Stimulated activated CD8-positive, alpha-beta memory T cell treated with anti-CD3 and anti-CD28 coated beads, Interleukin-2, amount 100 ng/mL, for 48 hours (primary cell): Measurements from ENCODE around the gene NDUFA7.
"Not testable (repeated sequence)": the region's sequence is repeated elsewhere in the genome, so short reads cannot be mapped to it uniquely, and the experiment has no call there.

ENCODE experiments used
- DNase-seq, 2 donors: peaks; one replicate each; pipeline ENCODE4 v3.0.0-alpha.2; 2020; ENCODE audit warnings: low read depth in 2 of 2

NDUFA7 gene

DNA sequence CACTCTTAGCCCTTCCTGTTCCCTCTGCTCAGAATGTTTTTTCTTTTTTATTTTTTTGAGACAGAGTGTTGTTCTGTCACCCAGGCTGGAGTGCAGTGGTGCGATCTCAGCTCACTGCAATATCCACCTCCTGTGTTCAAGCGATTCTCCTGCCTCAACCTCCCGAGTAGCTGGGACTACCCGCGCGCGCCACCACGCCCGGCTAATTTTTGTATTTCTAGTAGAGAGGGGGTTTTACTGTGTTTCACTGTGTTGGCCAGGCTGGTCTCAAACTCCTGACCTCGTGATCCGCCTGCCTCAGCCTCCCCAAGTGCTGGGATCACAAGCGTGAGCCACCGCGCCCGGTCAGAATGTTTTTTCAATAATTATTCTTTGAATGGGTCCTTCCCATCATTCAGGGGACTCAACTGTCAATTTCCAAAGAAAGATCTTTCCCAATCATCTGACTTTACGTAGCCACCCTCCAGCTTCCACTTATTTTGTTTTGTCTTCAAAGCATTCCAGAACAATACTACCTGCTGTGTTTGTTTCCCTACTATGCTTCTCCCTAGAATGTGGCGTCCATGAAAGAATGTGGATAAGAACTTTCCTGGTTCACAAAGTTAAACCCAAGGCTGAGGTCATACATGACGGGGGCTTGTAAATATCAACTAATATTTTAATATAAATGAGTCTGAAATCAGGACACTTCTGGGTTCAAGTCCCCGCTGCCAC, 1.2 kb downstream of the NDUFA7 start:
- no peak for DNase-seq

DNA sequence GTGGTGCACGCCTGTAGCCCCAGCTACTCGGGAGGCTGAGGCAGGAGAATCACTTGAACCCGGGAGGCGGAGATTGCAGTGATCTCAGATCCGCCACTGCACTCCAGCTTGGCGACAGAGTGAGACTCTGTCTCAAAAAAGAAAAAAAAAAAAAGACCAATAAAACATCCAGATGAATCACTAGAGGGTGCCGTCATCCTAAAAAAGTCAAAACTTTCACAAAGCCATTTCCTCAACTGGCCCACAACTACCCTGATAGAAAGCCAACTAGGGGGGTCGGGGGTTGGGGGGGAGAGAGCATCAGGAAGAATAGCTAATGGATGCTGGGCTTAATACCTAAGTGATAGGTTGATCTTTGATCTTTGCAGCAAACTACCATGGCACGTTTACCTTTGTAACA, 2.3 kb downstream of the NDUFA7 start:
- DNase-seq: not testable (repeated sequence)

DNA sequence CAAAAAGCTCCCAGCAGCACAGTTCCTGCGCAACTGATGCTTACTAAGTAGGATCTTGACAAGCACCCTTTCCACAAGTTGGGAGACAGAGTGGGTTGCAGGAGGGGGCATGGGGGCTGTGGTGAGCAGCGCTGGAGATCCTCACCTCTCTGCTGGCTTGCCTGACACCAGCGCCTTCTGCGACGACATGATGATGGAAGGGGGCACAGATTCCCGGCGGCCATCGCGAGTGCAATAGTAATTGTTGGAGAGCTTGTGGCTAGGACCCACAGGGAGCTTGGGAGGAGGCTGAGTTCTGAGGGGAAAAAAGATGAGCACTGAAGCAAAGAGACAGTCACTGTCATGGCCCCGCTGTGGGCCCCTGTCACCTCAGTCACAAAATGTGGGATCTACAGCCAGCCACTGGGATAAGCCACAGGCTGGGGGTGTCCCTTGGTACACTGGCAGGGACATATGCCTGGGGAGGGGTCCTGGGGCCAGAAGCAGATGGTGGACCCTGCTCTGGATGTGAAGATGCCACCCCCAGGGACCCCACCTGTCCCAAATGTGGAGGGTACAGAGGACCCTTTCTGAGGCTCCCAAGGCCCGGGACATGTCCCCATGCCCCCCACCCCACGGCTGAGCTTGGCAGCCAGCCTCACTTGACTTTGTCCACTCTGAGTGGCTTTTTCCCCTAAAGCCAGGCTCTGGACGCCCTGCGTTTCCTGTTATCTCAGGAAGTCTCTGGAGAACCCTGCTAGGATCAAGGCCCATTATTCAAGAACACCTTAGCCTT, 4.6 kb downstream of the NDUFA7 start:
- DNase-seq: no peak

DNA sequence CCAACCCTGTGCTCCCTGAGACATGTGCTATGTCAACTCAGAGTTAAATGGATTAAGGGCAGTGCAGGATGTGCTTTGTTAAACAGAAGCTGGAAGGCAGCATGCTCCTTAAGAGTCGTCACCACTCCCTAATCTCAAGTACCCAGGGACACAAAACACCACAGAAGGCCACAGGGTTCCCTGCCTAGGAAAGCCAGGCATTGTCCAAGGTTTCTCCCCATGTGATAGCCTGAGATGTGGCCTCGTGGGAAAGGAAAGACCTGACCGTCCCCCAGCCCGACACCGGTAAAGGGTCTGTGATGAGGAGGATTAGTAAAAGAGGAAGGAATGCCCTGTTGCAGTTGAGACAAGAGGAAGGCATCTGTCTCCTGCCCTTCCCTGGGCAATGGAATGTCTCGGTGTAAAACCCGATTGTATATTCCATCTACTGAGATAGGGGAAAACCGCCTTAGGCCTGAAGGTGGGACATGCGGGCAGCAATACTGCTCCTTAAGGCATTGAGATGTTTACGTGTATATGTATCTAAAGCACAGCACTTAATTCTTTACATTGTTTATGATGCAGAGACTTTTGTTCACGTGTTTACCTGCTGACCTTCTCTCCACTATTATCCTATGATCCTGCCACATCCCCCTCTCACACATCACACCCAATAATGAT, 6.1 kb downstream of the NDUFA7 start:
- DNase-seq: not testable (repeated sequence)

DNA sequence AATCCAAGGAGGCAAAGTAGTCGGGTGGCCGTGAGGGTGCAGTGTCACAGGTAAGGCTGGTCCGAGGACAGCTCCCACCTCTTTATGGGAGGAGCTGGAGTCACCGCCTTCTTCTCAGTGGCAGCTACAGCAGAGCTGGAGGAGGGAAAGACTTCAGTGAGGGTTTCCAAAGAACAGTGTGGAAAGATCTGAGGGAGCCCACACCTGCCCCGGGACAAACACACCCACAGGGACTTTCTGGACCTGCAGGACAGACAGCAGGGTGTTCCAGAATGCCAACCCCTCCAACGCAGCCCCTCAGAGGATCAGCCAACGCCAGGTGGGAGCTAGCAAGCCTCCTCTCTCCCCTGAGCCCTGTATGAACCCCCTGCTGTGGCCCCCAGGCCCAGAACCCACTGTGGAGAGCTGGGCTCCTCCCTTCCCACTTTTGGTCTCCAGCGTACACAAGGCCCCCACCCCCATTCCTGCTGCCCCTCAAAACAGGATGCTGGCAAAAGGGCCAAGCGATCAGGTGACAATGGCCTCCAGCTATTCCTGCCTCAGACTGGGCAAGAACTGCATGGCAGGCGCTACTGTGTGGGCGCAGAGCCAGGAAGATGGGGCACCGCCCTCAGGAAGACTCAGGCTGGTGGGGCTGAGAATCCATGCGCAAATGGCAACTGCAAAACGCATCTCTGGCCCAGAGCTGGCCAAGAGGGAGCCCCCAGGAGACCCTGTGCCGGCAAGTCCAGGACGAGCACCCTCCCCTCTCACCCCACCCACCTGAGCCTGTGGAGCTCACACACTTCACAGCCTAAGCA, 9.5 kb downstream of the NDUFA7 start:
- DNase-seq: no peak

DNA sequence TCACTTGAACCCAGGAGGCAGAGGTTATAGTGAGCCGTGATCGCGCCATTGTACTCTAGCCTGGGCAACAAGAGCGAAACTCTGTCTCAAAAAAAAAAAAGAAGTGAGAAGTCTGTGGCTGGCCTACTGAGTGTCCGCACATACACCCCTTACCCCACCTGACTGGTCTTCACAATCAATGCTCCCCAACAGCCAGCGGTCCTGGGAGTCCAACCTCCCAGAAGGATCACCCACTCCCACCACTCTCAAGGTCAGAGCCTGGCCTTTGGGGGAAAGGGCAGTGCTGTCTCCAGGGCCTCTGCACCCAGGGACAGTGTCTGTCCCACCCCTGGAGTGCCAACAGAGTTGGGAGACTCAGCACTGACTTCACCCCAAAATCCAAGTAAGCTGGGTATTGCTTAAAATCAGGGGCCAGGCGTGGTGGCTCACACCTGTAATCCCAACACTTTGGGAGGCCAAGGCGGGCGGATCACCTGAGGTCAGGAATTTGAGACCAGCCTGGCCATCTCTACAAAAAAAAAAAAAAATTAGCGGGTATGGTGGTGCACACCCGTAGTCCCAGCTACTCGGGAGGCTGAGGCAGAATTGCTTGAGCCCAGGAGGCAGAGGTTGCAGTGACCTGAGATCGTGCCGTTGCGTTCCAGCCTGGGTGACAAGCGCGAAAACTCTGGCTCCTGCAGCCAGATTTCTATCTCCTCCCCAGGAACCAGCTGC, 10.7 kb downstream of the NDUFA7 start:
- no peak for DNase-seq

DNA sequence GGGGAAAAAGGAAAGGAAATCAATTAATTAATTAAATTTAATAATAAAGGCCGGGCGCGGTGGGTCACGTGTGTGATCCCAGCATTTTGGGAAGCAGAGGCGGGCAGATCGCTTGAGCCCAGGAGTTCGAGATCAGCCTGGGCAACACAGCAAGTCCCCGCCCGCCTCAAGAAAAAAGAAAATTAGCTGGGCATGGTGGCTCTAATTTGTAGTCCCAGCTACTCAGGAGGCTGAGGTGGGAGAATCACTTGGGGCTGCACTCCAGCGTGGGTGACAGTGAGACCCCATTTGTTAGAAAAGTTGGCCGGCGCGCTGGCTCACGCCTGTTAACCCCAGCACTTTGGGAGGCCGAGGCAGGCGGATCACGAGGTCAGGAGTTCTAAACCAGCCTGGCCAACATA, 12.3 kb downstream of the NDUFA7 start:
- no peak for DNase-seq

DNA sequence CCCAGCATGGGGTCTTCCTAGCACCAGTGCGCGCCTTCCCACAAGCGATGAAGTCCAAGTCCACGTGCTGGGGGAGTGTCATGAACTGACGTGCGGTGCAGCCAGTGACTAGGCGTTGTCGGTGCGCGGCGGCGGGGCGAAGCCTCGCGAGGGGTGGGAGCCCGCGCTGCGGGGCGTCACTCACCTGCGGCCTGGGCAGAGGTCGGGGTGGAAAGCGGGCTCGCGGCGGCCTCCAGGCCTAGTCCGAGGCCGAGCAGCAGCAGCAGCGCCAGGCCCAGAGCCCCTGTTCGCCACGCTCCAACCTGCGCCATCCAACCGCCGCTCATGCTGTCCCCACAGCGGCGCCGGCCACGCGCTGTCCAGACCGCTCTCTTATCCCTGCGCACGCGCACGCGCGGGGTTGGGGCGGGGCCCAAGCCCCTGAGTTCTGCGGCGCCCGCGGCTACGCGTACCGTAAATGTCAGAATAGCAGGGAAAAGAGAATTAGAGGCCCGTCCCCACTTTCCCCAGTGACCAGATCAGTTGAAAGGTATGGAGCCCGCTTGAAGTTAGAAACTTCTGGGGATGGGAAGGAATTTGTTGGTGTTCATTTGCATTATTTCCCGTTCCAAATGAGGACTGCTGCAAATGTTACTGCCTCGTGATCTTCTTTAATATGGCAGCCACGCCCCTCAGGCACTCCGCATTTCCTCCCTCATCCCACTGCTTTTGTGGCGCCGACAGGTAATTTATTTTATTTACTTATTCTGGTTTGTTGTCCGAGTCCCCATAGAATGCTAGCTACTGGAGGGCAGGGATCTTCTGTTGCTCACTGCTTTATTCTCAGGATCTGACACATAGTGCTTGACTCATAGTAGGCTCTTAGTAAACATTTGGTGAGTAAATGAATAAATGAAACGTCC, 13.0 kb downstream of the NDUFA7 start, which contains the start of gene CD320:
Gene CD320, minus strand, starts transcription at position 394 of the 902 bp plus-strand sequence. Its CDS starts 68 bp downstream, at position 326.
- peak; percentile 79 to 85 for DNase-seq

DNA sequence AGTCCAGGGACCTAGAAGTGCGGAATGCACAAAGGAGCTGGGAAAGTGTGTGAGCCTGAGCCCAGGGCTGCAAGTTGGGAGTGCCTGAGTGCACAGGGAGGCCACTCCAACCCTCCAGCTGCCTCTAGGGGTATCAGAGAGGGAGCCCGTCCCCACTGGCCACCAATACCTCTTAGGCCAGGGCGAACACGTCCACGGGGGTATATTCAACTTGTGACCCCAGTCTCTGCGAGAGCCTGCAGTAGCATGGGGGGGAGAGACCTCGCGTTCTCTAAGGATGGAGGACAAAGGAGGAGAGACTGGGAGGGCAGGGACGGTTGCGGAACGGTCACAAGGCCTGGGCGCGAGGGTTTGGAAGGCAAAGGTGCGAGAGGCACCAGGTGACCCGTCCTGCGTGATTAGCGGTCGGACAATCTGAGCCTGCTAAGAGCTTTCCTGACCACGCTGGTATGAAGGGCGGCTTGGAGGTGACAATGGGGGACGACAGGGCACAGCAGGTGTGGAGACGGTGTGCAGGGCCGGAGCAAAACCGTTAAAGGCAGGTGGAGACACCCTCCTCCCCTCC, 13.7 kb downstream of the NDUFA7 start:
- no peak for DNase-seq

DNA sequence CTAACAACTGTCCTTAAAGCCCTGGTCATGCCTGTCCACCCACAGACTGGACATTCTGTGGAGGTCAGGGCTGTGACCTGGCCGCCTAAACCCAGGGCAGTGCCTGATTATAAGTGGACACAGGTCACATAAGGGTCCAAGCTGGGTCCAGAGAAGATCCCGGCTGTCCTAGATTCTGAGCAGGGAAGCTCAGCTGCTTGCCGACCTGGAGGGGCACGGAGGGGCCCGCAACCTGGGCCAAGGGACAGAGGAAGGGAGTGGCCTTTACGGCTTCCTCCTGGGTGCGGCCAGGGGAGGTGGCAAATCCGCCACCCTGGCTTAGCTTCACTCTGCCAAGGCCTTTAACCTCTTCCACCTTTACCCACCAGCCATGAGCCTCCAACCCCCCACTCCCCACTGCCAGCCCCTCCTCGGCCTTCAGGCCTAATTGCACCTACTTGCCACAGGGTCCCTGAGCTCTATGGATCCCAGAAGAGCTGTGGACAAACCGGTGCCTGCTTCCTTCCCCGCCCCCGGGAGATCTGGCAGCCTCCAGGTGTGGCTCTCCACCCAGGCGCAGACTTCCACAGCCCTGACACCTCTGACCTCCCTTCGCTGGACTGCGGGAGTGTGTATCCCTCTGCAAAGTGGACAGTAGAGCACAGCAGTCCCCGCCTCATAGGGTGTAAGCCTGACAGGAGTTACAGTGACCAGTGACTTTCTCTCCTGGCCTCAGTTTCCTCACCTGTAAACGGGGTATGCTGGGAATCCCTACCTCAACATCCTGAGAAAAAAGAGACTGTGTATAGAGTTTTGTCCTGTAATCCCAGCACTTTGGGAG, 14.7 kb downstream of the NDUFA7 start:
- DNase-seq: no peak

DNA sequence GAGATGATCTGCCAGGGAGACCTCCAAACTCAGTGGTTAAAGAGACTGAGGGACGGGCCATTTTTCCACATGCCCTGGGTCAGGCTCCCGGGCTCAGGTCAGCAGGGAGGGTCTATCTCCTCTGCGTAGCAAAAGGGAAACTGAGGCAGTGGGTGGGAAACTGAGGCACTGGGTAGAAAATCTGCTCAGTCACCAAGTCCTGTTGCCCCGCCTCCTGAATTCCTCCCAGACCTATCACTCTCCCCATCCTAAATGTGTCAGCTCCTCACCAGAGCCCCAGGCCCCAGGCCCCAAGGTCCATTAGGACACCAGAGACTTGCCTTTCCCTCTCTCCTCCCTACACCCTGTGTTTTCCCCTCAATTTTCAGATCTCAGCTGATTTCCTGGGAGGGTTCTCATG, 15.4 kb downstream of the NDUFA7 start:
- DNase-seq: no peak

DNA sequence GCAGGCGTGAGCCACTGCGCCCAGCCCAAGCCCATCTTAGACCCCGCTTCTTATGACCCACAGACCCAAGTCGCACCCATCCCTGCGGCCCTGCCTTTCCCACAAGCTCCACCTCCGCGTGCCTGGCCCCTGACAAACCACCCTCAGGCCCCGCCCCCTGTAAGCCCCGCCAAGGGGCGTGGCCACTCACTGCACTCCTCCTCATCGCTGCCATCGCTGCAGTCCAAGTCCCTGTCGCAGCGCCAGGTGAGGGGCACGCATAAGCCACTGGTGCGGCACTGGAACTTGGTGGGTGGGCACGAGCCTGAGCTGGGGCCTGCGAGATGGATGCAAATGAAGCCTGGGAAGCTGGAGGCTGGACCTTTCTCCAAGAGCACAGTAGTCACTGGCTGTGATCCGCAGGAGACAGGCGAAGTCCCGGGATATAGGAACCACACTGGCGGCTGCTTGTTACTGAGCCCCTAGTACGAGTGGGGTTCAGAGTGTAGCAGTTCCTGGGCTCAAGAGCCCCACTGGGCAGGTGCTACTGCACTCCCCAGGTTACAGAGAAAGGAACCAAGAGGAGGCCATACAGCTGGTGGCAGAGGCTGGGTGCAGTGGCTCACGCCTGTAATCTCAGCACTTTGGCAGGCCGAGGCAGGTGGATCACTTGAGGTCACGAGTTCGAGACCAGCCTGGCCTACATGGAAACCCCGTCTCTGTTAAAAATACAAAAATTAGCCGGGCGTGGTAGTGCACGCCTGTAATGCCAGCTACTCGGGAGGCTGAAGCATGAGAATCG, 16.1 kb downstream of the NDUFA7 start:
- DNase-seq: peak in 1 of 2 donors; percentile 36

DNA sequence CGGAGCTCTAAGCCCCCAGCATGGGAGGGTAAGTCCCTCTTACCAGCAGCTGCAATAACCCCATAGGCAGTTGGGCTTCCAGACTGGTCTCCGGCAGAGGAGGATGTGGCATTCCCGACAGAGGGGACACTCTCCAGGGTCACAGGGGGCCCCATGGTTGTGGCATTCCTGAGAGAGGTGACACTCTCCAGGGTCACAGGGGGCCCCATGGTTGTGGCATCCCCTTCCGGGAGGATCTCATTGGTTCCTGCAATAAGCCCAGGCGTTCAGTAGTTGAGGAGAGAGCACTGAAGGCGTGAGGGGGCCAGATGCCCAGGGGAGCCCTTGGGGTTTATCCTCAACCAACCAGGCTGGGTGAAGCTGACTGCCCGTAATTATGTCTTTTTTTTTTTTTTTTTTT, 18.4 kb downstream of the NDUFA7 start:
- no peak for DNase-seq

DNA sequence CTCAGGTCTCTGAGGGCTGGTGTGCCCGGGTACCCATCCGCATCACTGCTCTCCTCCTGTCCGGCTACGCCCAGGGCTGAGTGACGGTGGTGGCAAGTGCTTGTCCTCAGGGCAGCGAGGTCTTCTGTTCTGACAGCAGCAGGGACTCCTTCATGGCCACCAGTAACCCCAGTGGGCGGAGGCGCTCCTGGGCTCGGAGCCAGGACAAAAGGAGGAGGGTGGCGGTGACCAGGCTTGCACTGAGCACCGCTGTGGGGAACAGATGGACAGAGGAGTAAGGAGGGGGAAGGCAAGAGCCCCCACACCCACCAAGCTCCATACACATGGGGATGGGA, 18.9 kb downstream of the NDUFA7 start:
- DNase-seq: no peak

DNA sequence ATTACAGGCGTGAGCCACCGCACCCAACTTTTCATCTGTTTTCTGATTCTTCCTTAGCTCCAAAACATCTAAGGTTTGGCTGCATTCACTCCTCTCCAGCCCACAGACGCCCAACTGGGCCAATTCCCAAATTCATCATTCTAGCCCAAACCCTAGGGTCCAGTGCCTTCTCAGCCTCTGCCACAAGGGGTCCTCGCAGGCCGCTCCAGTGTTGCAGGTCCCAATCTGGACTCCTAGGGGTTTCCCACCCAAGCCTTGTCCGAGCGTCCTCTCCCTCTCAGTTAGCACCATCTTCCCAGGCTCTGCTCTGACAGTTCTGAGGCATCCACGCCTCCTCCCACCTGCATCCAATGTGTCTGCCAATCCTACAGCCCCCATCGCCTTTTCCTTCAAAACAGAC, 29.8 kb downstream of the NDUFA7 start:
- DNase-seq: not testable (repeated sequence)

DNA sequence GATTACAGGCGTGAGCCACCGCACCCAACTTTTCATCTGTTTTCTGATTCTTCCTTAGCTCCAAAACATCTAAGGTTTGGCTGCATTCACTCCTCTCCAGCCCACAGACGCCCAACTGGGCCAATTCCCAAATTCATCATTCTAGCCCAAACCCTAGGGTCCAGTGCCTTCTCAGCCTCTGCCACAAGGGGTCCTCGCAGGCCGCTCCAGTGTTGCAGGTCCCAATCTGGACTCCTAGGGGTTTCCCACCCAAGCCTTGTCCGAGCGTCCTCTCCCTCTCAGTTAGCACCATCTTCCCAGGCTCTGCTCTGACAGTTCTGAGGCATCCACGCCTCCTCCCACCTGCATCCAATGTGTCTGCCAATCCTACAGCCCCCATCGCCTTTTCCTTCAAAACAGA, 44.7 kb downstream of the NDUFA7 start:
- not testable (repeated sequence) for DNase-seq

DNA sequence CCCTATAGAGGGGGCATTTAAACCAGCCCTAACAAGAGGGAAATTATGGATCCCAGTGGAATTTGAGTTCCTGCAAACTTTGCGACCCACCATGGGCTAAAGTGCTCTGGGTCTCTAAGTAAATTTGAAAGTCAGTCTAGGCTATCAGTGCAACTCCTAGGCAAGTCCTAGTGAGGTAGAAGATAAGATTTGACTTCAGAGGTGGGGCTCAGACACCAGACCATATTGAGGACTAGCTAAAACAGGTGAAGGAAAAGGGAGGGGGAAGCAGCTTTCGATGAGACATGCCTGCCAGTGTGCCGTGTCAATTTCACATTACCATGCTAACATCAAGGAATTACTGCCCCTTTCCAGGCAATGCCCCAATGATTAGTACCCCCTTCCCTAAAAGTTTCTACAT, 51.5 kb downstream of the NDUFA7 start:
- no peak for DNase-seq

DNA sequence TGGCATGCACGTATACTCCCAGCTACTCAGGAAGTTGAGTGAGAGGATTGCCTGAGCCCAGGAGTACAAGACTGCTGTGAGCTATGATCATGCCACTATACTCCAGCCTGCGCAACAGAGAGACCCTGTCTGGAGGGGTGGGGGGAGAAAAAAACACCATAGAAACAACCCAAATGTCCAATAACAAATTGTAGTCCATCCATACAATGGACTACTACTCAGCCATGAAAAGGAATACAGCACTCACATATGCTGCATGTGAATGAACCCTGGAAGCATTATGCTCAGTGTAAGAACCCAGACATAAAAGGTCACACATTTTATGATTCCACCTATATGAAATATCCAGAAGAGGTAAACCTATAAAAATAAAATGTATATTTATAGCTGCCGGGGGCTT, 55.3 kb downstream of the NDUFA7 start:
- DNase-seq: no peak
